ENCODE results near the gene DOCK2.

Gene DOCK2

DNA sequence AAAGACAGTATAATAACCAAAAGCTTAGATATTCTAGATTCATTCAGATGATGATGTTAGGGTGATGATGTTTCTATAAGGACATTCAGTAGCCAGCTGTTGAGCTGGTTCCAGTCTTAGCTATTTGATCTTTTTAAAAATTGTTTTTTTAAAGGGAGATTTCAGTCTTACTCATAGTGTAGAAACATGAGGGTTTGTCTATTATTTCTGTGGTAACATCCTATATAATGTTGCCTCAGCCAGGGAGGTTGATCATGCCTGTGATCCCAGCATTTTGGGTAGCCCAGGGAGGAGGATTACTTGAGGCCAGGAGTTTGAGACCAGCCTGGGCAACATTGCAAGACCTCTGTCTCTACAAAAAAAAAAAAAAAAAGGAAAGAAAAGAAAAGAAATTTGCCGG, 167.8 kb downstream of the DOCK2 start:
- TF ChIP-seq REST (IDR thresholded peaks at IDR 0.05; ENCODE audit: insufficient read depth in 1 of 2, low read depth in 2 of 2, low read length in 2 of 2) (no peak), POLR2AphosphoS5 (IDR thresholded peaks at IDR 0.05; ENCODE audit: low read depth, low read length) (no peak), SIN3A (IDR thresholded peaks at IDR 0.05; ENCODE audit: borderline replicate concordance, insufficient read depth, low read length) (no peak), FOXP2 (optimal IDR thresholded peaks at IDR 0.05; ENCODE audit: borderline replicate concordance, extremely low read depth, extremely low read length, insufficient read depth) (no peak), TAF1 (IDR thresholded peaks at IDR 0.05; ENCODE audit: borderline replicate concordance, insufficient read depth, low read length) (no peak)

DNA sequence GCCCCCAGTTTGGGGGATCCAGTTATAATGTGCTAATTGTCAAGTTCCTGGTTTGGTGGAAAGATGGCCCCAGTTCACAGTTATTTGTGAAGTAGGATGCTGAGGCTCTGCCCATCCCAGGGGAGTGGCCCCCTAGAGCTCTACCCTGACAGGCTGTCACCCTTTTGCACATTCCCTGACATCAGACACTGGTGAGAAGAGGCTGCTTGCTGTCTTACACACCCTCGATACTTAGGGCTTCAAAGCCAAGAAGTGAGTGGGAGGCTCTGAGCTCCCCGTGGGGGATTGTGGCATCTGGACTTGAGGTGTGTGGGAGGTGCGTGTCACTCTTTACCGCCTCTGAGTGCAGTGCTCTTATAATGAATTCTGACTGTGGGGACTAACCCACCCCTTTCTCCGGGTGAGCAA, 168.5 kb downstream of the DOCK2 start:
- TF ChIP-seq FOXP2 (optimal IDR thresholded peaks at IDR 0.05; ENCODE audit: borderline replicate concordance, extremely low read depth, extremely low read length, insufficient read depth) (no peak), REST (IDR thresholded peaks at IDR 0.05; ENCODE audit: insufficient read depth in 1 of 2, low read depth in 2 of 2, low read length in 2 of 2) (no peak), SIN3A (IDR thresholded peaks at IDR 0.05; ENCODE audit: borderline replicate concordance, insufficient read depth, low read length) (no peak), TAF1 (IDR thresholded peaks at IDR 0.05; ENCODE audit: borderline replicate concordance, insufficient read depth, low read length) (no peak), POLR2AphosphoS5 (IDR thresholded peaks at IDR 0.05; ENCODE audit: low read depth, low read length) (no peak)

GRCh38 chr5:169805937-169806700, 169.0 kb downstream of the DOCK2 start:
- TF ChIP-seq POLR2AphosphoS5 (IDR thresholded peaks at IDR 0.05; ENCODE audit: low read depth, low read length) (no peak), FOXP2 (optimal IDR thresholded peaks at IDR 0.05; ENCODE audit: borderline replicate concordance, extremely low read depth, extremely low read length, insufficient read depth) (no peak), SIN3A (IDR thresholded peaks at IDR 0.05; ENCODE audit: borderline replicate concordance, insufficient read depth, low read length) (no peak), REST (IDR thresholded peaks at IDR 0.05; ENCODE audit: insufficient read depth in 1 of 2, low read depth in 2 of 2, low read length in 2 of 2) (no peak), TAF1 (IDR thresholded peaks at IDR 0.05; ENCODE audit: borderline replicate concordance, insufficient read depth, low read length) (no peak)

GRCh38 chr5:169808118-169808581, 171.1 kb downstream of the DOCK2 start:
- TF ChIP-seq REST (IDR thresholded peaks at IDR 0.05; ENCODE audit: insufficient read depth in 1 of 2, low read depth in 2 of 2, low read length in 2 of 2): no peak
- TF ChIP-seq POLR2AphosphoS5 (IDR thresholded peaks at IDR 0.05; ENCODE audit: low read depth, low read length): no peak
- no peak for TF ChIP-seq FOXP2 (optimal IDR thresholded peaks at IDR 0.05; ENCODE audit: borderline replicate concordance, extremely low read depth, extremely low read length, insufficient read depth)
- no peak for TF ChIP-seq TAF1 (IDR thresholded peaks at IDR 0.05; ENCODE audit: borderline replicate concordance, insufficient read depth, low read length)
- TF ChIP-seq SIN3A (IDR thresholded peaks at IDR 0.05; ENCODE audit: borderline replicate concordance, insufficient read depth, low read length): no peak
